GM12878 (cell line): ENCODE results near the gene ABCG2. TPM values are rescaled to one million over a fixed set of nuclear protein-coding genes. Genes with fewer than 3 reads are reported as not detected.

ENCODE experiments used
- ATAC-seq: fragments of 200-7000 bp; cut with Tn5 transposase; 3 replicates; pipeline ENCODE4 v1.9.1; 2020; ENCODE audit warnings: mild to moderate bottlenecking, moderate library complexity
- BruUV-seq: library from RNA; stranded (reverse); fragments of 400-500 nt; replicated peaks from 2 replicates; lab custom pipeline; 2021; lab: Mats Ljungman, UMichigan
- CTCF ChIA-PET: fragments of 300-600 bp; sonication (Branson Sonifier 250); formaldehyde crosslinking; extraction: SDS; loops from one replicate; lab custom pipeline; 2021; ENCODE audit warnings: inconsistent platforms; lab: Yijun Ruan, JAX
- POLR2A ChIA-PET: fragments of 350-600 bp; formaldehyde crosslinking; extraction: SDS; loops from one replicate; lab custom pipeline; 2021; ENCODE audit warnings: inconsistent platforms; lab: Charles Lee
- RAD21 ChIA-PET: fragments of 300-600 bp; sonication (Branson Sonifier 250); formaldehyde crosslinking; loops from one replicate; lab custom pipeline; 2023; ENCODE audit warnings: antibody characterized with exemption; ENCODE audit not compliant: unreplicated experiment; lab: Charles Lee
- SMC1A ChIA-PET: fragments of 300-600 bp; sonication (Branson Sonifier 250); formaldehyde crosslinking; loops from one replicate; lab custom pipeline; 2023; ENCODE audit not compliant: unreplicated experiment, uncharacterized antibody; lab: Charles Lee
- DNase-seq: peaks from one replicate; pipeline ENCODE4 v3.0.0-alpha.2; 2011; ENCODE audit warnings: low read depth, low spot score
- FAIRE-seq: peaks from 3 replicates; lab custom pipeline; 2011; peaks lifted over from hg19 to GRCh38; lab: Jason Lieb, UNC
- H2AFZ ChIP-seq: 2 replicates; pipeline ENCODE4 v1.6.0; 2011; ENCODE audit warnings: low read depth, low read length, control low read depth; ENCODE audit not compliant: control insufficient read depth
- H3K27ac ChIP-seq: 2 replicates; pipeline ENCODE4 v1.5.1; 2011; ENCODE audit warnings: control low read depth; ENCODE audit not compliant: control insufficient read depth, insufficient read depth
- H3K27me3 ChIP-seq, 2 experiments: replicated peaks in 1 of 2; 2 replicates each; pipeline versions ENCODE4 v1.6.0 to v1.6.1; 2011; ENCODE audit warnings: low read length in 1 of 2; ENCODE audit not compliant: control insufficient read depth in 2 of 2, insufficient read depth in 2 of 2
- H3K36me3 ChIP-seq, 2 experiments: 2 replicates each; pipeline ENCODE4 v1.5.1; 2011; ENCODE audit warnings: low read length in 1 of 2; ENCODE audit not compliant: control insufficient read depth in 2 of 2, insufficient read depth in 2 of 2
- H3K4me1 ChIP-seq: 2 replicates; pipeline ENCODE4 v1.6.1; 2011; ENCODE audit warnings: mild to moderate bottlenecking, low read length, moderate library complexity, mixed read lengths; ENCODE audit not compliant: control insufficient read depth, insufficient read depth
- H3K4me2 ChIP-seq: 2 replicates; pipeline ENCODE4 v1.6.0; 2011; ENCODE audit warnings: control low read depth; ENCODE audit not compliant: control insufficient read depth, insufficient read depth
- H3K4me3 ChIP-seq: fragments of 200-600 bp; sonication (generic); 2 replicates; pipeline ENCODE4 v1.5.1; 2016
- H3K79me2 ChIP-seq: 2 replicates; pipeline ENCODE4 v1.6.0; 2011; ENCODE audit warnings: low read length; ENCODE audit not compliant: control insufficient read depth, insufficient read depth
- H3K9ac ChIP-seq: 2 replicates; pipeline ENCODE4 v1.8.0; 2011; ENCODE audit warnings: low read length, control low read depth, mixed read lengths; ENCODE audit not compliant: control insufficient read depth, insufficient read depth
- H3K9me3 ChIP-seq: replicated peaks from 3 replicates; pipeline ENCODE4 v1.5.1; 2011; ENCODE audit warnings: mild to moderate bottlenecking, low read length; ENCODE audit not compliant: control insufficient read depth, insufficient read depth
- H4K20me1 ChIP-seq: 2 replicates; pipeline ENCODE4 v1.6.0; 2011; ENCODE audit not compliant: control insufficient read depth, insufficient read depth
- CEBPB ChIP-seq, 2 experiments: fragments of 150-350 bp in 1 of 2; IDR thresholded peaks; 2 replicates each; pipeline ENCODE4 v1.6.1; 2012 to 2014; ENCODE audit warnings: low read depth in 2 of 2, low read length in 2 of 2, borderline replicate concordance in 1 of 2, inconsistent platforms in 1 of 2
- DPF2 ChIP-seq: fragments of 450-650 bp; IDR thresholded peaks from 2 replicates; pipeline ENCODE4 v1.6.1; 2017; ENCODE audit warnings: mild to moderate bottlenecking
- EP300 ChIP-seq, 2 experiments: fragments of 150-350 bp in 1 of 2; IDR thresholded peaks; 2 replicates each; pipeline ENCODE4 v1.6.1; 2011 to 2012; ENCODE audit warnings: low read depth in 2 of 2, low read length in 2 of 2, borderline replicate concordance in 1 of 2, improper control_type of control experiment in 1 of 2, inconsistent platforms in 1 of 2; ENCODE audit not compliant: control insufficient read depth in 1 of 2
- FOXK2 ChIP-seq: fragments of 450-650 bp; IDR thresholded peaks from 2 replicates; pipeline ENCODE4 v1.6.1; 2017; ENCODE audit warnings: mild to moderate bottlenecking, moderate library complexity
- GABPA ChIP-seq: IDR thresholded peaks from 2 replicates; pipeline ENCODE4 v1.6.1; 2014; ENCODE audit warnings: antibody characterized with exemption, low read depth, mild to moderate bottlenecking, inconsistent platforms
- LARP7 ChIP-seq: fragments of 450-650 bp; IDR thresholded peaks from 2 replicates; pipeline ENCODE4 v1.6.1; 2017; ENCODE audit warnings: mild to moderate bottlenecking
- MEF2B ChIP-seq: fragments of 450-650 bp; IDR thresholded peaks from 2 replicates; pipeline ENCODE4 v1.6.1; 2018; ENCODE audit warnings: mild to moderate bottlenecking, moderate library complexity; ENCODE audit not compliant: partially characterized antibody, poor library complexity, severe bottlenecking
- MTA3 ChIP-seq: IDR thresholded peaks from 2 replicates; pipeline ENCODE4 v1.6.1; 2012; ENCODE audit warnings: low read length, inconsistent platforms, borderline replicate concordance
- PAX8 ChIP-seq: fragments of 450-650 bp; IDR thresholded peaks from 2 replicates; pipeline ENCODE4 v1.6.1; 2017; ENCODE audit warnings: mild to moderate bottlenecking, moderate library complexity
- RB1 ChIP-seq: fragments of 450-650 bp; formaldehyde crosslinking; IDR thresholded peaks from 2 replicates; pipeline ENCODE4 v1.6.1; 2017; ENCODE audit warnings: mild to moderate bottlenecking, borderline replicate concordance
- RELB ChIP-seq: fragments of 450-650 bp; IDR thresholded peaks from 2 replicates; pipeline ENCODE4 v1.6.1; 2017; ENCODE audit warnings: low read depth, mild to moderate bottlenecking, moderate library complexity
- ZBTB11 ChIP-seq: fragments of 450-650 bp; formaldehyde crosslinking; IDR thresholded peaks from 2 replicates; pipeline ENCODE4 v1.5.0; 2022; ENCODE audit warnings: mild to moderate bottlenecking, missing genetic modification characterization
- WGBS: methylation state at CpG from one replicate; pipeline ENCODE4 v1.1.6; 2016; ENCODE audit warnings: low lambda C conversion rate; ENCODE audit not compliant: insufficient replicate concordance, insufficient coverage; ENCODE audit errors: missing lambda C conversion rate; 5-methylcytosine and 5-hydroxymethylcytosine counted together
- in situ Hi-C: fragments of 300-500 bp; cut with MboI; formaldehyde crosslinking; loops from 9 replicates; pipeline ENCODE4 v1.14.3; 2018; ENCODE audit warnings: mixed read lengths
- intact Hi-C: fragments of 100-400 bp; cut with micrococcal nuclease; formaldehyde crosslinking; loops from one replicate; pipeline ENCODE4 v1.14.2; 2022; ENCODE audit not compliant: unreplicated experiment
- polyA plus RNA-seq, 11 experiments: library from polyadenylated mRNA; depleted of rRNA in 4 of 11; unstranded in 6 of 11; stranded (reverse) in 5 of 11; fragments of >200 nt; fragmentation: Nextera tagmentation in 4 of 11; fragmentation: Illumina TruSeq in 1 of 11; extraction: Ambion mirVana in 4 of 11; extraction: Trizol in 1 of 11; gene quantifications; 1 replicate in 1 of 11; 2 replicates in 10 of 11; pipeline versions ENCODE4 v1.2.1 to v1.2.3, GENCODE V29; 2011 to 2016; ENCODE audit warnings: inconsistent platforms in 2 of 11, missing spikeins in 2 of 11, low read depth in 1 of 11
- total RNA-seq, 4 experiments: library from RNA; depleted of rRNA in 3 of 4; stranded (reverse); fragments of >200 nt in 3 of 4; fragmentation: Illumina TruSeq in 1 of 4; extraction: Trizol in 1 of 4; gene quantifications; 2 replicates each; pipeline versions ENCODE4 v1.2.1 to v1.2.3, GENCODE V29; 2013 to 2021

The ABCG2 gene
- total and polyA plus RNA-seq, 10 of the 15 experiments (the other 5 are each of a cell fraction or from before 2014, with no cell fraction given) = 0.03 to 0.06 (median 0.04) TPM; not detected in 7

DNA sequence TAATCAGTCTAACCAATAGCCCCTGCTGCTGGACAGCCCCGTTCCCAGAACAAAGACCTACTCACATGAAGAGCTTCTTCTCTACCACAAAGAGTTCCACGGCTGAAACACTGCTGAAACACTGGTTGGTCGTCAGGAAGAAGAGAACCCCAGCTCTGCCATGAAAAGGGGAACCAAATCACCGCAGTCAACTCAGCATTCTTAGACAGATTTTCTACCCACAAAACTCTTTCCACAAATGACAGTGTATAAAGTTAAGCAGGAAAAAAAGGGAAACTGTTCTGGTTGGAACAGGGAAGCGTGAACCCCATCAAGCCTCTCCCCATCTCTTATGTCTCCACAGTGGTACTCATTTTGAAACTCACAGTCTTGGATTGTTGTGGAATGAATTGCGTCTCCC, 57.3 kb downstream of the ABCG2 start:
- Histone ChIP-seq H3K4me1 (no peaks in the 10 kb centered on the region), H3K4me2 (no peak overlapping the region), H3K9me3 (no peaks in the 10 kb centered on the region), H4K20me1 (no peaks in the 10 kb centered on the region), H3K27me3 (peaks cover 0 to 4% of the 10 kb centered on the region in 2 experiments; a peak in 2 of 4 replicates), H2AFZ (no peak overlapping the region), H3K9ac (no peak overlapping the region), H3K79me2 (no peaks in the 10 kb centered on the region), H3K27ac (no peak overlapping the region), H3K4me3 (no peak overlapping the region), H3K36me3 (no peaks in the 10 kb centered on the region)
- no TSS peak for BruUV-seq
- ChIA-PET RAD21 (no interaction called here), SMC1A (interaction anchor here (0.7 kb wide), 1 partner anchor 101 kb away, joined by 3 read pairs; no protein-coding TSS in a partner anchor), POLR2A (no interaction called here), CTCF (no interaction called here)
- in situ Hi-C loops (no loop called here), intact Hi-C loops (no loop called here)
- DNase-seq (peak; percentile 4), ATAC-seq (no peak), FAIRE-seq (no peak)
- 28% methylated on average over 6 of the region's 6 CpGs for WGBS
- TF ChIP-seq MTA3 = no peak
- TF ChIP-seq RELB = no peak
- no peak for TF ChIP-seq CEBPB (IDR thresholded peaks at IDR 0.05; ENCODE audit: borderline replicate concordance in 1 of 2, low read depth in 2 of 2, low read length in 2 of 2)

DNA sequence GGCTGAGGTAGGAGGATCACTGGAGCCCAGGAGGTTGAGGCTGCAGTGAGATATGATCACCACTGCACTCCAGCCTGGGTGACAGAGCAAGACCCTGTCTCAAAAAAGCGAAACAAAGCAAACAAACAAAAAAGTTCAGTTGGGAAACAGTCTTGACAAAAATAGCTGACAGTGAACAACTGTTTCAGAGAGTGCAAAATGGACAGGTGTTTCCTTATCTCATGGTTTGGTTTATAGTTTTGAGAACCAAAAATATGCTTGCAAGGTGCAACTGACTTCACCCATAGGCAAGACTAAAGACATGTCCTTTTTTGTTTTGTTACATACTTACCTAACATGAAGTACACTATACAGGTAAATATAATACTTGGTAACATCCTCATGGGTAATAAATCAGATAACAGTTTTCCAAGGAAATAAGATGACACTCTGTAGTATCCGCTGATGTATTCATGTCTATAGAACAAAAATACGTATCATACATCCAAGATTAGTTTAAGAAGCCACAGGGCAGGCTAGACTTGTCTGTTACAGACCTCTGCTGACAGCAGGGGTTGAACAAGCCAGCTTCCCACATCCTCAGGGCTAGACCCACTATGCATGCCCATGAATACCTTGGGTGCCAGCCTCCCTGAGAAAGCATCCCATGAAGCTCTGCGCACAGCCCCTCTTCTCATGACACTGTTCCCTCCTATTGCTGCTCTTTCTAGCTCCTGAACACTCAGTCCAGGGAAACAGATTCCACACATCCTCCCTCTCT, 59.3 kb downstream of the ABCG2 start:
- ATAC-seq (no peak), FAIRE-seq (no peak), DNase-seq (no peak)
- Histone ChIP-seq H3K9me3 (no peaks in the 10 kb centered on the region), H3K9ac (no peak overlapping the region), H3K36me3 (no peaks in the 10 kb centered on the region), H3K4me1 (no peaks in the 10 kb centered on the region), H3K4me2 (no peak overlapping the region), H2AFZ (no peak overlapping the region), H3K27me3 (peaks cover 0 to 4% of the 10 kb centered on the region in 2 experiments; a peak in 2 of 4 replicates), H3K79me2 (no peaks in the 10 kb centered on the region), H3K4me3 (no peak overlapping the region), H3K27ac (no peak overlapping the region), H4K20me1 (no peaks in the 10 kb centered on the region)
- RAD21 ChIA-PET = no interaction called here
- intact Hi-C loops (no loop called here), in situ Hi-C loops (no loop called here)
- SMC1A ChIA-PET = no interaction called here
- CTCF ChIA-PET = no interaction called here
- POLR2A ChIA-PET = no interaction called here
- 24% methylated on average over 4 of the region's 4 CpGs for WGBS
- BruUV-seq = no TSS peak
- TF ChIP-seq FOXK2 (no peak), ZBTB11 (CRISPR knock-in tag) (no peak), RB1 (no peak), MEF2B (no peak), GABPA (no peak), EP300 (IDR thresholded peaks at IDR 0.05; ENCODE audit: borderline replicate concordance in 1 of 2, control insufficient read depth in 1 of 2, low read depth in 2 of 2, low read length in 2 of 2) (no peak), DPF2 (no peak), LARP7 (no peak), PAX8 (no peak)
